H7 (cell line): ENCODE data around the gene ASPA. TPM values are rescaled to one million over a fixed set of nuclear protein-coding genes. Genes with fewer than 3 reads are reported as not detected.
"Not testable (repeated sequence)": the region's sequence is repeated elsewhere in the genome, so short reads cannot be mapped to it uniquely, and the experiment has no call there.

Source experiments
- DNase-seq: peaks from one replicate; pipeline ENCODE4 v3.0.0; 2012
- H3K27me3 ChIP-seq: 2 replicates; pipeline ENCODE4 v1.6.0; 2011; ENCODE audit warnings: mild to moderate bottlenecking, low read length; ENCODE audit not compliant: control insufficient read depth, insufficient read depth
- H3K36me3 ChIP-seq: replicated peaks from 2 replicates; pipeline ENCODE4 v1.5.1; 2011; ENCODE audit warnings: low read length; ENCODE audit not compliant: control insufficient read depth, insufficient read depth
- H3K4me3 ChIP-seq: 2 replicates; pipeline ENCODE4 v1.5.1; 2011; ENCODE audit warnings: low read depth, mild to moderate bottlenecking, control low read depth, low read length, moderate library complexity; ENCODE audit not compliant: insufficient read depth
- total RNA-seq: library from RNA; depleted of rRNA; stranded (reverse); fragments of >200 nt; shearing (Covaris generic); gene quantifications from 2 replicates; pipeline ENCODE4 v1.2.3, GENCODE V29; 2014

Gene ASPA
- total RNA-seq, 1 experiment from 2014 or later = not detected

GRCh38 chr17:3485481-3486068, 9.8 kb downstream of the ASPA start:
- DNase-seq = no peak
- Histone ChIP-seq H3K27me3 (no peaks in the 10 kb centered on the region), H3K36me3 (no peaks in the 10 kb centered on the region), H3K4me3 (no peak overlapping the region)

GRCh38 chr17:3497101-3497500, 21.3 kb downstream of the ASPA start:
- Histone ChIP-seq H3K4me3 (no peak overlapping the region), H3K36me3 (no peaks in the 10 kb centered on the region), H3K27me3 (no peaks in the 10 kb centered on the region)
- no peak for DNase-seq

- Histone ChIP-seq H3K27me3 (no peaks in the 10 kb centered on the region), H3K36me3 (no peaks in the 10 kb centered on the region), H3K4me3 (no peak overlapping the region)
- no peak for DNase-seq
These were observed 25.5 kb downstream of the ASPA start for GRCh38 chr17:3501344-3501743.

GRCh38 chr17:3502466-3502865, 26.7 kb downstream of the ASPA start:
- no peak for DNase-seq
- Histone ChIP-seq H3K4me3 (no peak overlapping the region), H3K36me3 (no peaks in the 10 kb centered on the region), H3K27me3 (no peaks in the 10 kb centered on the region)

- no peak for DNase-seq
- no peaks in the 10 kb centered on the region for H3K36me3 ChIP-seq
- H3K27me3 ChIP-seq = no peaks in the 10 kb centered on the region
- H3K4me3 ChIP-seq = no peak overlapping the region
These were observed 27.5 kb downstream of the ASPA start for GRCh38 chr17:3503285-3503684.

DNA sequence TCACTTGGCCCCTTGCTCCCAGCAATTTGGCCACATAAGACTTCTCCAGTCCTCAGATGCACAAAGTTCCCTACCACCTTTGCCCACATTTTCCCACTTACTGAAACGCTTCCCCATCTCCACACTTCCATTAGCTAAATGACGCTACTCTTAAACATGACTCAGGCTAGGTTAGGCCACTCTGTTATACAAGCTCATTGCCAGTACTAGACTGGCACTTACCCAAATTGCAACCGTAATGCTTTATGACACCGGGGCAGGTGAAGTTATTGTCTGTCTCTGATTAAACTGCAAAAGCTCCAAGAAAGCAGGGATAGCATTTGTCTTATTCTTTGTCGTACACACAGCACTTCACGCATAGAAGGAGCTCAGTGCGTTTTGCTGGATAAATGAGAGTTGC, 29.2 kb downstream of the ASPA start:
- no peak for DNase-seq
- H3K27me3 ChIP-seq = no peaks in the 10 kb centered on the region
- no peaks in the 10 kb centered on the region for H3K36me3 ChIP-seq
- no peak overlapping the region for H3K4me3 ChIP-seq

DNA sequence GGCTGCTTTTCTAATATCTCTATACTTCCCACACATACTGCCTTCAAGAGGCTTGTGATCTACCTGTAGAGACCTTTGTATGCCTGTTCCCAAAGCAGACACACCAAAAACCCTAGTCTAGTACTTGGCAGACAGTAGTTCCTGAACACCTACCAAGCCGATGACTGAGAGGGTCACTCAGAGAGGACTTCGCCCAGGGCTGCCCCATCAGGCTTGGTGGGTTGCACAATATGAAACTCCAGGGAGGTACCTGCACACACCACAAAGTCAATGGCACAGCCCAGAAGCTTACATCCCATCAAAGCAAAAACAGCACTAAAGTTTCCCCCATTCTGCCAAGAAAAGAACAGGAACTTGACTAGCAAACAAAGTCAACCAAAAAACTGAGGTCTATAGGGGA, 30.3 kb downstream of the ASPA start:
- no peaks in the 10 kb centered on the region for H3K27me3 ChIP-seq
- no peak for DNase-seq
- no peak overlapping the region for H3K4me3 ChIP-seq
- no peaks in the 10 kb centered on the region for H3K36me3 ChIP-seq

- H3K36me3 ChIP-seq = no peaks in the 10 kb centered on the region
- DNase-seq = no peak
- H3K27me3 ChIP-seq = no peaks in the 10 kb centered on the region
- H3K4me3 ChIP-seq = no peak overlapping the region
These were observed 31.3 kb downstream of the ASPA start for GRCh38 chr17:3507071-3507470.

GRCh38 chr17:3507869-3508268, 32.1 kb downstream of the ASPA start:
- DNase-seq = no peak
- H3K4me3 ChIP-seq = no peak overlapping the region
- H3K36me3 ChIP-seq = no peaks in the 10 kb centered on the region
- no peaks in the 10 kb centered on the region for H3K27me3 ChIP-seq

GRCh38 chr17:3510090-3510489, 34.3 kb downstream of the ASPA start:
- peak; percentile 49 for DNase-seq

DNA sequence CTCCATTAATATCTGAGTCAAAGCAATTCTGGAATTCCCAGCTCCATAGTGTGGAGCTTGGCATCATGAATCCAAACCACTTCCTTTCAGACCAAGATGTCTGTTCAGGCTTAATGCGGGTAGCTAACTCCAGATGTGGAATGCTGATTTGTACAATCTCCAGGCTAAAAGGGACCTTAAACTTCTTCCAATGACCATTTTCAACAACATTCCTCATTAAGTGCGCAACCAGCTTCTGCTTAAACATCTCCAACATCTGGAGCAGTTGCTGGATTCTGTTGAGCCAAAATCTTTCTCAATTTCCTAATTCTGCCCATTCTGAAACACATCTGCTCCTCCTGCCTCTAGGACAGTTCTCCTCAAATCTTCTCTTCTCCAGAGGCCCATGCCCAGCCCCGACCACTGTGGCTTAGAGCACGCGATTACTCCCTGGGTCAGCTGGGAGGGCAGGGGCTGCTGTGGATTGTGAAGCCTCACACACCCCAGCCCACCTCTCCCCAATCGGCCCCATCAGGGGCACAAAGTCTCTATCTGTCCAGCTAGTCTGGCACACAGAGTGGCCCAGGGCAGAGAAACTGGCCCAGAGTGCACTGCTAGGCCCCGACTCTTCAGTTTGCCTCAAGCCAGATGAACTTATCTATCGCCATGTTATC, 36.2 kb downstream of the ASPA start:
- no peak for DNase-seq
- H3K27me3 ChIP-seq = no peaks in the 10 kb centered on the region
- H3K36me3 ChIP-seq = no peaks in the 10 kb centered on the region
- no peak overlapping the region for H3K4me3 ChIP-seq

More at GRCh38 chr17:3510090-3510489, 34.3 kb downstream of the ASPA start:
- no peaks in the 10 kb centered on the region for H3K36me3 ChIP-seq
- H3K27me3 ChIP-seq = no peaks in the 10 kb centered on the region
- H3K4me3 ChIP-seq = no peak overlapping the region

GRCh38 chr17:3512505-3513171, 36.8 kb downstream of the ASPA start:
- Histone ChIP-seq H3K36me3 (no peaks in the 10 kb centered on the region), H3K27me3 (no peaks in the 10 kb centered on the region), H3K4me3 (no peak overlapping the region)
- DNase-seq = peak; percentile 61

GRCh38 chr17:3513305-3514035, 37.7 kb downstream of the ASPA start:
- peak; percentile 47 for DNase-seq
- H3K4me3 ChIP-seq = no peak overlapping the region
- no peaks in the 10 kb centered on the region for H3K27me3 ChIP-seq
- H3K36me3 ChIP-seq = no peaks in the 10 kb centered on the region

DNA sequence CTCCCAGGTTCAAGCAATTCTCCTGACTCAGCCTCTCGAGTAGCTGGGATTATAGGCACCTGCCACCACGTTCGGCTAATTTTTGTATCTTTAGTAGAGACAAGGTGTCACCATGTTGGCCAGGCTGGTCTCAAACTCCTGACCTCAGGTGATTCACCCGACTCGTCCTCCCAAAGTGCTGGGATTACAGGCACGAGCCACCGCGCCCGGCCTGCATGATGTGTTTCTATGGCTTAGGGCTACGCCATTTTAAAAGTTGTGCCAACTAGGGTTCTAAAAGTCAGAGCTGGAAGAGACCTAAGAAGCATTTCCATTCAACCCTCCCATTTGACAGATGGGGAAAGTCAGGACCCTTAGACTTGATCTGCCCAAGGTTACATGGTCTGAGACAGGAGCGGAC, 38.4 kb downstream of the ASPA start:
- not testable (repeated sequence) for H3K27me3 ChIP-seq, H3K36me3 ChIP-seq, DNase-seq, H3K4me3 ChIP-seq

DNA sequence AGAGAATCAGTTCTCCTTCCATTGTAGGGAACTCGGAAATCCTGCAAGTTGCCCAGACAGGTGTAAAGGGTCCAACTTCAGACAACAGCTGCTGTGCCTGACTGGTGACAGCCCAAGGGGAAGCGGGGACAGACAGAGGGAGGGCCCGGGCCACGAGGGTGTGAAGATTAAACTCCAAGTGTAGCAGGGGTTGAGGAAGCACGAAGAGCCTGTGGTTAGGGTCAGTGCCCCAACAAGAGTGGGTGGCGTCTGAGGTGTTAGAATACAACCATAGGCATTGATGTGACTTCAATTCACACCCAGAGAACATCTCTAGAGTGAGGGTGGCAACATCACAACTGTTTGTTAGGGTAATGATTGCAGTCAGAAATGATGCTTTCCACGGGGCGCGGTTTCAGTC, 39.1 kb downstream of the ASPA start:
- no peak overlapping the region for H3K4me3 ChIP-seq
- no peaks in the 10 kb centered on the region for H3K36me3 ChIP-seq
- no peaks in the 10 kb centered on the region for H3K27me3 ChIP-seq
- no peak for DNase-seq
